ENCODE results near the gene ADGRL2. TPM values are rescaled to one million over a fixed set of nuclear protein-coding genes. Genes with fewer than 3 reads are reported as not detected.

Gene ADGRL2
- polyA plus RNA-seq, 1 donor from 2014 or later, result 190 TPM

DNA sequence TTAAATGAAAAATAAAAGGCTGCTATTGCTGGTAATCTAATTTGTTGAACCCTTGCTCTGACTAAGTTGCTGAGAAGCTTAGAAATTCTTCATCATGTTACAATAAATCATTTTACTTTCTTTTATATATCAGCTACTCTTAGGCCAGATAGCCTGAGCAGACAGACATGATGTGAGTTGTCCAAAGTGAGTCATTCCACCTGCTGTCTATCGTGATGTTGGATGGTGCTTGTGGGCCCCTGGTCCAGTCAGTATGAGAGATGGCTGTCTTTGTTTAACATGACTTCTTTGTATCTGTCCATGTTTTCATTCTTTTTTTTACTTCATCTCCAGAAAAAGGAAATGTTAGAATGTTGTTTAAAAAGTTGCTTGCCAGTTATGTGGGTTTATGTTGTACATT, 188.8 kb downstream of the ADGRL2 start:
- Histone ChIP-seq H3K9me3 (ENCODE audit: low read length) (no peaks in the 10 kb centered on the region), H3K4me2 (ENCODE audit: low read length) (no peak overlapping the region), H3K9me2 (ENCODE audit: insufficient read depth, low read length) (no peaks in the 10 kb centered on the region), H3K27ac (ENCODE audit: low read length) (no peak overlapping the region), H4K20me1 (ENCODE audit: insufficient read depth) (no peaks in the 10 kb centered on the region), H3K36me3 (ENCODE audit: insufficient read depth, low read length) (peaks cover 7% of the 10 kb centered on the region), H3K27me3 (ENCODE audit: insufficient read depth, low read depth, low read length) (no peaks in the 10 kb centered on the region), H3K9ac (ENCODE audit: low read length) (no peak overlapping the region), H2AFZ (ENCODE audit: low read depth, low read length) (no peak overlapping the region), H3K4me3 (ENCODE audit: low read length) (no peak overlapping the region), H3K79me2 (replicated peaks; ENCODE audit: insufficient read depth, low read length) (no peaks in the 10 kb centered on the region), H3F3A (ENCODE audit: insufficient read depth, low read length, poor library complexity, severe bottlenecking) (no peaks in the 10 kb centered on the region)
- TF ChIP-seq CTCF (IDR thresholded peaks at IDR 0.05; ENCODE audit: poor library complexity, severe bottlenecking) (no peak), TAF1 (IDR thresholded peaks at IDR 0.05; ENCODE audit: low read depth) (no peak), MXI1 (conservative IDR thresholded peaks at IDR 0.05; ENCODE audit: poor library complexity, severe bottlenecking) (no peak), RAD21 (conservative IDR thresholded peaks at IDR 0.05) (no peak), EZH2 (IDR thresholded peaks at IDR 0.05; ENCODE audit: borderline replicate concordance, insufficient read depth, low read length, poor library complexity, severe bottlenecking) (no peak), EP300 (conservative IDR thresholded peaks at IDR 0.05; ENCODE audit: poor library complexity, severe bottlenecking) (no peak), SMC3 (conservative IDR thresholded peaks at IDR 0.05; ENCODE audit: poor library complexity) (no peak), POLR2AphosphoS5 (IDR thresholded peaks at IDR 0.05) (no peak)
- TF ChIP-seq, protein P1, sequence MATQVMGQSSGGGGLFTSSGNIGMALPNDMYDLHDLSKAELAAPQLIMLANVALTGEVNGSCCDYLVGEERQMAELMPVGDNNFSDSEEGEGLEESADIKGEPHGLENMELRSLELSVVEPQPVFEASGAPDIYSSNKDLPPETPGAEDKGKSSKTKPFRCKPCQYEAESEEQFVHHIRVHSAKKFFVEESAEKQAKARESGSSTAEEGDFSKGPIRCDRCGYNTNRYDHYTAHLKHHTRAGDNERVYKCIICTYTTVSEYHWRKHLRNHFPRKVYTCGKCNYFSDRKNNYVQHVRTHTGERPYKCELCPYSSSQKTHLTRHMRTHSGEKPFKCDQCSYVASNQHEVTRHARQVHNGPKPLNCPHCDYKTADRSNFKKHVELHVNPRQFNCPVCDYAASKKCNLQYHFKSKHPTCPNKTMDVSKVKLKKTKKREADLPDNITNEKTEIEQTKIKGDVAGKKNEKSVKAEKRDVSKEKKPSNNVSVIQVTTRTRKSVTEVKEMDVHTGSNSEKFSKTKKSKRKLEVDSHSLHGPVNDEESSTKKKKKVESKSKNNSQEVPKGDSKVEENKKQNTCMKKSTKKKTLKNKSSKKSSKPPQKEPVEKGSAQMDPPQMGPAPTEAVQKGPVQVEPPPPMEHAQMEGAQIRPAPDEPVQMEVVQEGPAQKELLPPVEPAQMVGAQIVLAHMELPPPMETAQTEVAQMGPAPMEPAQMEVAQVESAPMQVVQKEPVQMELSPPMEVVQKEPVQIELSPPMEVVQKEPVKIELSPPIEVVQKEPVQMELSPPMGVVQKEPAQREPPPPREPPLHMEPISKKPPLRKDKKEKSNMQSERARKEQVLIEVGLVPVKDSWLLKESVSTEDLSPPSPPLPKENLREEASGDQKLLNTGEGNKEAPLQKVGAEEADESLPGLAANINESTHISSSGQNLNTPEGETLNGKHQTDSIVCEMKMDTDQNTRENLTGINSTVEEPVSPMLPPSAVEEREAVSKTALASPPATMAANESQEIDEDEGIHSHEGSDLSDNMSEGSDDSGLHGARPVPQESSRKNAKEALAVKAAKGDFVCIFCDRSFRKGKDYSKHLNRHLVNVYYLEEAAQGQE (IDR thresholded peaks at IDR 0.05; ENCODE audit: borderline replicate concordance), result no peak

DNA sequence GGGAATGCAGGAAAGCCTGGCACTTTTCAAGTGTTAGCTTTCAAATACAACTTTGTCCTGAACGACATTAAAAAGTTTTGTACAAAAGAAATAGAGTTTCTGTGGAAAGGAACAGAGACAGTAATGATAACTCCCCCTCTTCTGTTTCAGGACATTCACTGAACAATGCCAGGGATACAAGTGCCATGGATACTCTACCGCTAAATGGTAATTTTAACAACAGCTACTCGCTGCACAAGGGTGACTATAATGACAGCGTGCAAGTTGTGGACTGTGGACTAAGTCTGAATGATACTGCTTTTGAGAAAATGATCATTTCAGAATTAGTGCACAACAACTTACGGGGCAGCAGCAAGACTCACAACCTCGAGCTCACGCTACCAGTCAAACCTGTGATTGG, 189.5 kb downstream of the ADGRL2 start:
- Histone ChIP-seq H3K27me3 (ENCODE audit: insufficient read depth, low read depth, low read length) (no peaks in the 10 kb centered on the region), H3K9me3 (ENCODE audit: low read length) (no peaks in the 10 kb centered on the region), H2AFZ (ENCODE audit: low read depth, low read length) (no peak overlapping the region), H3K4me2 (ENCODE audit: low read length) (no peak overlapping the region), H3K36me3 (ENCODE audit: insufficient read depth, low read length) (no peaks in the 10 kb centered on the region), H3K9ac (ENCODE audit: low read length) (no peak overlapping the region), H3K4me3 (ENCODE audit: low read length) (no peak overlapping the region), H3K27ac (ENCODE audit: low read length) (no peak overlapping the region), H4K20me1 (ENCODE audit: insufficient read depth) (no peaks in the 10 kb centered on the region), H3K79me2 (replicated peaks; ENCODE audit: insufficient read depth, low read length) (no peaks in the 10 kb centered on the region), H3F3A (ENCODE audit: insufficient read depth, low read length, poor library complexity, severe bottlenecking) (no peaks in the 10 kb centered on the region), H3K9me2 (ENCODE audit: insufficient read depth, low read length) (no peaks in the 10 kb centered on the region)
- TF ChIP-seq CTCF (IDR thresholded peaks at IDR 0.05; ENCODE audit: poor library complexity, severe bottlenecking) (no peak), TAF1 (IDR thresholded peaks at IDR 0.05; ENCODE audit: low read depth) (no peak), POLR2AphosphoS5 (IDR thresholded peaks at IDR 0.05) (no peak), SMC3 (conservative IDR thresholded peaks at IDR 0.05; ENCODE audit: poor library complexity) (no peak), MXI1 (conservative IDR thresholded peaks at IDR 0.05; ENCODE audit: poor library complexity, severe bottlenecking) (no peak), EZH2 (IDR thresholded peaks at IDR 0.05; ENCODE audit: borderline replicate concordance, insufficient read depth, low read length, poor library complexity, severe bottlenecking) (no peak), RAD21 (conservative IDR thresholded peaks at IDR 0.05) (no peak), EP300 (conservative IDR thresholded peaks at IDR 0.05; ENCODE audit: poor library complexity, severe bottlenecking) (no peak)
- TF ChIP-seq, protein P1 (IDR thresholded peaks at IDR 0.05; ENCODE audit: borderline replicate concordance), result no peak

Measured in neural cell (in vitro differentiated cells).